Bronchial epithelial cell (primary cell): ENCODE results near the gene CLIC3. TPM values are rescaled to one million over a fixed set of nuclear protein-coding genes. Genes with fewer than 3 reads are reported as not detected.

Source experiments
- DNase-seq: peaks from one replicate; pipeline ENCODE4 v3.0.0-alpha.2; 2010; ENCODE audit warnings: low read depth
- FAIRE-seq: peaks from 2 replicates; lab custom pipeline; 2011; peaks lifted over from hg19 to GRCh38; lab: Jason Lieb, UNC
- H3K27me3 ChIP-seq: 2 replicates; pipeline ENCODE4 v1.5.1; 2011; ENCODE audit warnings: low read length; ENCODE audit not compliant: control insufficient read depth, insufficient read depth
- H3K36me3 ChIP-seq: 2 replicates; pipeline ENCODE4 v1.5.1; 2011; ENCODE audit warnings: low read length; ENCODE audit not compliant: control insufficient read depth, insufficient read depth
- H3K4me3 ChIP-seq: 2 replicates; pipeline ENCODE4 v1.5.1; 2011; ENCODE audit warnings: mild to moderate bottlenecking, low read depth, low read length, control low read depth
- total RNA-seq: library from RNA; depleted of rRNA; stranded (reverse); fragments of >200 nt; gene quantifications from 2 replicates; pipeline ENCODE4 v1.2.1, GENCODE V29; 2014
- TF ChIP-seq, protein P1 (sequence below): IDR thresholded peaks from 2 replicates; pipeline ENCODE4 v1.5.1; 2011; ENCODE audit warnings: mild to moderate bottlenecking, moderate library complexity, low read length, control low read depth, inconsistent platforms; ENCODE audit not compliant: insufficient read depth, severe bottlenecking

CLIC3 gene
- total RNA-seq, 1 donor from 2014 or later = 2.1 TPM

GRCh38 chr9:137009217-137009616 lies 12.8 kb upstream of the CLIC3 start:
- DNase-seq = no peak
- FAIRE-seq = no peak
- H3K36me3 ChIP-seq = peaks cover 6% of the 10 kb centered on the region
- no peaks in the 10 kb centered on the region for H3K27me3 ChIP-seq
- TF ChIP-seq, protein P1, sequence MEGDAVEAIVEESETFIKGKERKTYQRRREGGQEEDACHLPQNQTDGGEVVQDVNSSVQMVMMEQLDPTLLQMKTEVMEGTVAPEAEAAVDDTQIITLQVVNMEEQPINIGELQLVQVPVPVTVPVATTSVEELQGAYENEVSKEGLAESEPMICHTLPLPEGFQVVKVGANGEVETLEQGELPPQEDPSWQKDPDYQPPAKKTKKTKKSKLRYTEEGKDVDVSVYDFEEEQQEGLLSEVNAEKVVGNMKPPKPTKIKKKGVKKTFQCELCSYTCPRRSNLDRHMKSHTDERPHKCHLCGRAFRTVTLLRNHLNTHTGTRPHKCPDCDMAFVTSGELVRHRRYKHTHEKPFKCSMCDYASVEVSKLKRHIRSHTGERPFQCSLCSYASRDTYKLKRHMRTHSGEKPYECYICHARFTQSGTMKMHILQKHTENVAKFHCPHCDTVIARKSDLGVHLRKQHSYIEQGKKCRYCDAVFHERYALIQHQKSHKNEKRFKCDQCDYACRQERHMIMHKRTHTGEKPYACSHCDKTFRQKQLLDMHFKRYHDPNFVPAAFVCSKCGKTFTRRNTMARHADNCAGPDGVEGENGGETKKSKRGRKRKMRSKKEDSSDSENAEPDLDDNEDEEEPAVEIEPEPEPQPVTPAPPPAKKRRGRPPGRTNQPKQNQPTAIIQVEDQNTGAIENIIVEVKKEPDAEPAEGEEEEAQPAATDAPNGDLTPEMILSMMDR = no peak
- H3K4me3 ChIP-seq = no peak overlapping the region

- Histone ChIP-seq H3K4me3 (no peak overlapping the region), H3K27me3 (no peaks in the 10 kb centered on the region), H3K36me3 (peaks cover 5% of the 10 kb centered on the region)
- DNase-seq (no peak), FAIRE-seq (no peak)
- TF ChIP-seq, protein P1 = no peak
These were observed 11.9 kb upstream of the CLIC3 start for GRCh38 chr9:137008312-137008711.

DNA sequence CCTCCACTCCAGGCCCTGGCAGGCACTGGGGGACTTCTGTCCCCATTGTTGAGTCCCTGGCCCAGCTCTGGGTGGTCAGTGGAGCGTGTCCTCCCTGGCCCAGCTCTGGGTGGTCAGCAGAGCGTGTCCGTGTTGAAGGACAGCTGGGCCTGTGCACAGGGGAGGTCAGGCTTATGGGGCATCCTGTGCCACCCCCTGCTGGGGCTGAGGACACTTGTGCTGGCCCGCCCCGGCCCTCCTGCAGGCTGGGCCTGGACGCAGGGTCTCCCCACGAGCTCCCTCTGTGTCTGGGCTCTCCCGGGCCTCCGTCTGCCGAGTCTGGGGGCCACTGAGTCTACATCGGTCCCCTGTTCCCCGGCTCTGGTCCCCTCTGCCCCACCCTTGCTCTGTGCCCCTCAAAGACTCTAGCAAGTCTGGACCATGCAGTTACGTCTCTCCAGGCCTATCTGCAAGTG lies 11.5 kb upstream of the CLIC3 start:
- TF ChIP-seq, protein P1 = no peak
- peaks cover 5% of the 10 kb centered on the region for H3K36me3 ChIP-seq
- no peaks in the 10 kb centered on the region for H3K27me3 ChIP-seq
- no peak for DNase-seq
- FAIRE-seq = no peak
- H3K4me3 ChIP-seq = no peak overlapping the region

GRCh38 chr9:137007108-137007815 lies 10.9 kb upstream of the CLIC3 start:
- FAIRE-seq = no peak

DNA sequence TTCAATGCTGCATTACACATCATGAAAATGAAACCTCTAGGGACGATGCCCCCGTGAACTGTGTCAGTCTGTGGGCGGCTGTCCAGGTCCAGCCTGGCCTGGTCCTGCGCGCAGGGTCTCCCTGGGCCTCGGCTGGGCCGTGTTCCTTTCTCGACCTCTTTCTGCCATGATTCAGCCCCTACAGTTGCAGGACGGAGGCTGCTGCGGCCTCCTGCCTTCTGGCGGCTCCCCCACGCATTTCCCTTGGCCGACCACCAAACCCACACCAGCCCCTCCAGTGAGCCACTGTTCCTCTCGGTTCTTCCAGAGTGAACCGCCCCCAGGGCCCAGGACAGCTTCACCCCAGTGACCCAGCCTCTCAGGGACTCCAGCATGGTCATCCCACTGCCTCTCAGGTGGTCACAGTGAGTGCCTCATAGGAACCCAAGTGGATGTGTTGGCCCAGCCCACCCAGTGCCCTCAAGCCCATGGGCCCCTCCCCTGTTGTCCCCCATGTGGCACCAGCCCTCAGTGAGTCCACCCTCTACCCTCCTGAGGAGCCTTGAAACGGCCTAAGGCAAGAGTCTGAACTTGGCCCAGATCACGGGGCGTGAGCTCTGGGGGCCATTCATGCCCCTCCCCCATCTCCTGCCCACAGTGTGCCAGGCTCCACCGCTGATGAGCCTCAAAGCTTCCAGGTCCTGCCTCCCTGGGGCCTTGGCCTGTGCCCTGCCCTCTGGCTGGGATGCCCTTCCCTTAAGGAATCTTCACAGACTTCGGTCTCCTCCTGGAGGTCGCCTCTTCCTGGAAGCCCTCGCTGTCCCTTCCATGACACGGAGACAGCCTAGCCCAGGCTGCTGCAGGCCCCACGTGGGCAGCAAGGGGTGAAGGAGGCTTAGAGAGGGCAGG lies 10.0 kb upstream of the CLIC3 start:
- no peak for FAIRE-seq
- TF ChIP-seq, protein P1 = no peak
- no peak overlapping the region for H3K4me3 ChIP-seq
- peaks cover 2% of the 10 kb centered on the region for H3K36me3 ChIP-seq
- DNase-seq = no peak
- no peaks in the 10 kb centered on the region for H3K27me3 ChIP-seq

More at GRCh38 chr9:137007108-137007815, 10.9 kb upstream of the CLIC3 start:
- Histone ChIP-seq H3K4me3 (no peak overlapping the region), H3K27me3 (no peaks in the 10 kb centered on the region), H3K36me3 (peaks cover 4% of the 10 kb centered on the region)
- DNase-seq = no peak
- TF ChIP-seq, protein P1 = no peak
